K562 (cell line): ENCODE data around the gene PI16. TPM values are rescaled to one million over a fixed set of nuclear protein-coding genes. Genes with fewer than 3 reads are reported as not detected.
A peak's percentile ranks its signal among the peaks of the same experiment; 100 is the strongest.

Experiments
- ATAC-seq: fragments of 200-7000 bp; cut with Tn5 transposase; 3 replicates; pipeline ENCODE4 v1.9.1; 2020; ENCODE audit warnings: moderate library complexity
- BruUV-seq: library from RNA; stranded (reverse); fragments of 400-500 nt; replicated peaks from 2 replicates; lab custom pipeline; 2021; lab: Mats Ljungman, UMichigan
- CTCF ChIA-PET: fragments of 300-600 bp; formaldehyde crosslinking; extraction: SDS; loops from one replicate; lab custom pipeline; 2021; ENCODE audit warnings: low intra/inter-chr PET ratio; lab: Yijun Ruan, JAX
- POLR2A ChIA-PET: fragments of 300-600, 350-650 bp; sonication (Branson Sonifier 250); formaldehyde crosslinking; extraction: SDS; loops from one replicate; lab custom pipeline; 2021; ENCODE audit warnings: antibody characterized with exemption, inconsistent platforms; lab: Yijun Ruan, JAX
- DNase-seq, 4 experiments: peaks; one replicate each; pipeline versions ENCODE4 v3.0.0 to v3.0.0-alpha.2; 2011 to 2018; ENCODE audit warnings: low spot score in 3 of 4, mixed read lengths in 3 of 4; ENCODE audit errors: extremely low read depth in 1 of 4
- FAIRE-seq: peaks from 2 replicates; lab custom pipeline; 2011; peaks lifted over from hg19 to GRCh38; lab: Jason Lieb, UNC
- H2AFZ ChIP-seq: 2 replicates; pipeline ENCODE4 v1.6.0; 2011; ENCODE audit warnings: low read depth, low read length, control low read depth, inconsistent platforms
- H3K27ac ChIP-seq: fragments of 200-600 bp; 3 replicates; pipeline ENCODE4 v1.8.0; 2011; ENCODE audit warnings: low read depth, mild to moderate bottlenecking, control low read depth, inconsistent platforms, low read length, moderate library complexity, mixed read lengths; ENCODE audit errors: extremely low read depth
- H3K27me3 ChIP-seq, 2 experiments: fragments of 300-600 bp in 1 of 2; 2 replicates in 1 of 2; 3 replicates in 1 of 2; pipeline versions ENCODE4 v1.6.0 to v1.8.0; 2011; ENCODE audit warnings: inconsistent platforms in 2 of 2, low read length in 2 of 2, mild to moderate bottlenecking in 1 of 2, mixed read lengths in 1 of 2, moderate library complexity in 1 of 2; ENCODE audit not compliant: control insufficient read depth in 2 of 2, insufficient read depth in 2 of 2
- H3K36me3 ChIP-seq: fragments of 300-600 bp; 3 replicates; pipeline ENCODE4 v1.8.0; 2011; ENCODE audit warnings: mild to moderate bottlenecking, low read length, inconsistent platforms; ENCODE audit not compliant: control insufficient read depth, insufficient read depth
- H3K4me1 ChIP-seq, 2 experiments: fragments of 200-600 bp in 1 of 2; replicated peaks in 1 of 2; 2 replicates in 1 of 2; 3 replicates in 1 of 2; pipeline versions ENCODE4 v1.5.1 to v1.8.0; 2011; ENCODE audit warnings: inconsistent platforms in 2 of 2, low read length in 2 of 2, mild to moderate bottlenecking in 1 of 2, mixed read lengths in 1 of 2, moderate library complexity in 1 of 2; ENCODE audit not compliant: control insufficient read depth in 2 of 2, insufficient read depth in 2 of 2
- H3K4me2 ChIP-seq: 2 replicates; pipeline ENCODE4 v1.6.1; 2011; ENCODE audit warnings: low read length, control low read depth, inconsistent platforms, mixed read lengths; ENCODE audit not compliant: insufficient read depth
- H3K4me3 ChIP-seq: fragments of 200-600 bp; sonication (generic), shearing (Covaris generic); 2 replicates; pipeline ENCODE4 v1.5.1; 2016; ENCODE audit warnings: control low read depth, inconsistent platforms
- H3K79me2 ChIP-seq: fragments of 200-600 bp; 3 replicates; pipeline ENCODE4 v1.8.0; 2011; ENCODE audit warnings: low read length, inconsistent platforms; ENCODE audit not compliant: control insufficient read depth, insufficient read depth
- H3K9ac ChIP-seq, 2 experiments: 2 replicates each; pipeline versions ENCODE4 v1.6.0 to v1.6.1; 2011; ENCODE audit warnings: low read depth in 2 of 2, low read length in 2 of 2, control low read depth in 1 of 2, inconsistent platforms in 1 of 2, mild to moderate bottlenecking in 1 of 2, mixed read lengths in 1 of 2; ENCODE audit not compliant: insufficient read depth in 1 of 2
- H3K9me1 ChIP-seq: one replicate; pipeline ENCODE4 v1.6.0; 2011; ENCODE audit warnings: inconsistent platforms, mild to moderate bottlenecking, low read length, moderate library complexity; ENCODE audit not compliant: control insufficient read depth, insufficient read depth
- H3K9me3 ChIP-seq: replicated peaks from 2 replicates; pipeline ENCODE4 v1.5.1; 2011; ENCODE audit warnings: low read depth, low read length, inconsistent platforms; ENCODE audit not compliant: control insufficient read depth, insufficient read depth
- H4K20me1 ChIP-seq: replicated peaks from 2 replicates; pipeline ENCODE4 v1.6.1; 2011; ENCODE audit warnings: low read length, inconsistent platforms, mixed read lengths; ENCODE audit not compliant: control insufficient read depth, insufficient read depth
- ARID3B ChIP-seq: fragments of 250-450 bp; sonication (Bioruptor Pico); IDR thresholded peaks from 2 replicates; pipeline ENCODE4 v1.4.0; 2020; ENCODE audit warnings: borderline replicate concordance
- BRF1 ChIP-seq: IDR thresholded peaks from 3 replicates; pipeline ENCODE4 v1.6.1; 2011; ENCODE audit warnings: borderline replicate concordance, mild to moderate bottlenecking; ENCODE audit not compliant: insufficient read length; ENCODE audit errors: extremely low read depth
- E2F5 ChIP-seq: sonication (generic); formaldehyde crosslinking; IDR thresholded peaks from 2 replicates; pipeline ENCODE4 v1.8.0; 2022; ENCODE audit warnings: mild to moderate bottlenecking, missing genetic modification reagents
- ELF2 ChIP-seq: fragments of 250-450 bp; sonication (Bioruptor Pico); IDR thresholded peaks from 2 replicates; pipeline ENCODE4 v1.5.0; 2021; ENCODE audit warnings: mild to moderate bottlenecking
- FOSL1 ChIP-seq: fragments of 200-800 bp; sonication (Bioruptor generic); conservative IDR thresholded peaks from 2 replicates; pipeline ENCODE4 v1.6.1; 2016; ENCODE audit warnings: missing genetic modification characterization, missing compliant biosample characterization
- MIER1 ChIP-seq: fragments of 450-650 bp; IDR thresholded peaks from 2 replicates; pipeline ENCODE4 v1.6.1; 2016; ENCODE audit warnings: antibody characterized with exemption, mild to moderate bottlenecking, low read depth
- MTF1 ChIP-seq: fragments of 250-450 bp; sonication (Bioruptor Pico); IDR thresholded peaks from 2 replicates; pipeline ENCODE4 v1.9.0; 2021; ENCODE audit warnings: moderate library complexity, mild to moderate bottlenecking, inconsistent platforms, borderline replicate concordance
- PATZ1 ChIP-seq: fragments of 250-450 bp; sonication (Bioruptor Pico); IDR thresholded peaks from 2 replicates; pipeline ENCODE4 v1.5.0; 2020; ENCODE audit warnings: mild to moderate bottlenecking, borderline replicate concordance
- PREB ChIP-seq: sonication (generic); formaldehyde crosslinking; IDR thresholded peaks from 2 replicates; pipeline ENCODE4 v1.8.1; 2023; ENCODE audit warnings: mild to moderate bottlenecking, missing genetic modification reagents
- RFX7 ChIP-seq: fragments of 250-450 bp; sonication (Bioruptor Pico); IDR thresholded peaks from 2 replicates; pipeline ENCODE4 v1.5.1; 2021; ENCODE audit warnings: mild to moderate bottlenecking
- TARDBP ChIP-seq: fragments of 450-650 bp; IDR thresholded peaks from 2 replicates; pipeline ENCODE4 v1.6.1; 2016
- USF1 ChIP-seq: sonication (generic); formaldehyde crosslinking; IDR thresholded peaks from 2 replicates; pipeline ENCODE4 v1.9.0; 2022; ENCODE audit warnings: mild to moderate bottlenecking, missing genetic modification reagents
- ZBTB12 ChIP-seq: fragments of 250-450 bp; sonication (Bioruptor Pico); IDR thresholded peaks from 2 replicates; pipeline ENCODE4 v1.4.0; 2020
- ZNF12 ChIP-seq: sonication (generic); formaldehyde crosslinking; IDR thresholded peaks from 2 replicates; pipeline ENCODE4 v1.4.0; 2020; ENCODE audit warnings: mild to moderate bottlenecking, missing genetic modification reagents
- WGBS: fragments of 100-300 bp; shearing (Covaris generic); methylation state at CpG from one replicate; pipeline ENCODE4 v1.1.6; 2016; ENCODE audit warnings: low coverage, mixed read lengths; ENCODE audit not compliant: insufficient coverage; ENCODE audit errors: missing lambda C conversion rate; 5-methylcytosine and 5-hydroxymethylcytosine counted together
- in situ Hi-C: fragments of 300-500 bp; cut with MboI; formaldehyde crosslinking; loops from 4 replicates; pipeline ENCODE4 v1.15.0; 2018; ENCODE audit warnings: inconsistent platforms, mixed read lengths
- intact Hi-C: fragments of 100-400 bp; cut with micrococcal nuclease; formaldehyde crosslinking; loops from 2 replicates; pipeline ENCODE4 v1.14.2; 2022
- polyA plus RNA-seq, 8 experiments: library from polyadenylated mRNA; depleted of rRNA in 4 of 8; stranded (reverse) in 5 of 8; unstranded in 3 of 8; fragments of >200 nt; fragmentation: Nextera tagmentation in 2 of 8; fragmentation: Illumina TruSeq in 1 of 8; extraction: Ambion mirVana in 2 of 8; extraction: Trizol in 1 of 8; gene quantifications; 2 replicates each; pipeline versions ENCODE4 v1.2.1 to v1.2.3, GENCODE V29; 2011 to 2014; ENCODE audit warnings: inconsistent platforms in 1 of 8, missing spikeins in 1 of 8
- total RNA-seq, 7 experiments: library from RNA; depleted of rRNA in 6 of 7; stranded (reverse); fragments of >200 nt in 6 of 7; fragmentation: Illumina TruSeq in 2 of 7; extraction: Trizol in 2 of 7; gene quantifications; 2 replicates each; pipeline versions ENCODE4 v1.2.1 to v1.2.3, GENCODE V29; 2011 to 2021; ENCODE audit warnings: low replicate concordance in 1 of 7

The PI16 gene
- total and polyA plus RNA-seq, 9 of the 15 experiments (the other 6 are each of a cell fraction or from before 2014, with no cell fraction given) = 0.06 to 0.18 TPM; not detected in 7

GRCh38 chr6:36986704-36987047 is 32.1 kb downstream of the PI16 start:
- FAIRE-seq (peak; percentile 71), ATAC-seq (peak; percentile 32), DNase-seq (peak in 1 of 4 experiments; percentile 37)
- CTCF ChIA-PET = no interaction called here
- peak overlapping the region; percentile 84 to 99 for H3K9ac ChIP-seq
- BruUV-seq = no TSS peak
- POLR2A ChIA-PET = interaction anchor here (0.6 to 2.5 kb wide), 13 partner anchors 9 to 564 kb away, joined by 3 to 6 read pairs (median 3); partner anchors contain the start of genes PI16 and PPIL1
- no peaks in the 10 kb centered on the region; the same call in 1 of the 2 replicates for H3K9me3 ChIP-seq
- in situ Hi-C loops = no loop called here
- H3K9me1 ChIP-seq = peaks cover 7% of the 10 kb centered on the region
- H3K27ac ChIP-seq = peak overlapping the region; percentile 84
- H3K4me2 ChIP-seq = peak overlapping the region; percentile 94
- peaks cover 23% of the 10 kb centered on the region for H4K20me1 ChIP-seq
- H3K4me1 ChIP-seq = peaks cover 25 to 26% of the 10 kb centered on the region in 2 experiments
- peak overlapping the region; percentile 86 for H2AFZ ChIP-seq
- H3K27me3 ChIP-seq = peaks cover 0 to 2% of the 10 kb centered on the region in 2 experiments; a peak in 2 of 5 replicates
- WGBS = 2% methylated on average over 8 of the region's 8 CpGs
- H3K4me3 ChIP-seq = peak overlapping the region; percentile 95
- H3K36me3 ChIP-seq = peaks cover 23% of the 10 kb centered on the region
- intact Hi-C loops = loop anchor here (5.0 kb wide), 1 partner anchor 99 kb away; the partner anchor contains the start of gene C6orf89
- H3K79me2 ChIP-seq = peaks cover 51% of the 10 kb centered on the region
- TF ChIP-seq TARDBP (0 out of 2 replicates have a peak, but pooled peaks have one; percentile 18), ARID3B (CRISPR knock-in tag) (0 out of 2 replicates have a peak, but pooled peaks have one; percentile 8), PATZ1 (CRISPR knock-in tag) (0 out of 2 replicates have a peak, but pooled peaks have one; percentile 11), USF1 (CRISPR knock-in tag) (0 out of 2 replicates have a peak, but pooled peaks have one; percentile 6), FOSL1 (tag) (no peak), PREB (CRISPR knock-in tag) (peak; percentile 69; the same call in 1 of the 2 replicates), BRF1 (no peak), MIER1 (0 out of 2 replicates have a peak, but pooled peaks have one; percentile 31), ZNF12 (CRISPR knock-in tag) (0 out of 2 replicates have a peak, but pooled peaks have one; percentile 10), E2F5 (CRISPR knock-in tag) (no peak), ZBTB12 (CRISPR knock-in tag) (no peak), ELF2 (CRISPR knock-in tag) (no peak), RFX7 (0 out of 2 replicates have a peak, but pooled peaks have one; percentile 44), MTF1 (CRISPR knock-in tag) (no peak)
